Epithelial cell of esophagus (primary cell): ENCODE data around the gene STPG2.

Experiments
- DNase-seq: peaks from one replicate; pipeline ENCODE4 v3.0.0; 2010; ENCODE audit warnings: low read depth
- H3K4me3 ChIP-seq: 2 replicates; pipeline ENCODE4 v1.5.1; 2011; ENCODE audit warnings: mild to moderate bottlenecking, low read length, control low read depth
- CTCF ChIP-seq: IDR thresholded peaks from 2 replicates; pipeline ENCODE4 v1.5.1; 2011; ENCODE audit warnings: low read depth, mild to moderate bottlenecking, low read length, control low read depth, inconsistent platforms; ENCODE audit not compliant: insufficient read depth; ENCODE audit errors: missing control alignments

STPG2 gene

GRCh38 chr4:97900229-97900628, 243.0 kb downstream of the STPG2 start:
- no peak for TF ChIP-seq CTCF
- H3K4me3 ChIP-seq = no peak overlapping the region
- no peak for DNase-seq

- H3K4me3 ChIP-seq = no peak overlapping the region
- no peak for TF ChIP-seq CTCF
- no peak for DNase-seq
Measured at GRCh38 chr4:97892592-97893266, 250.5 kb downstream of the STPG2 start.

- no peak for DNase-seq
- no peak for TF ChIP-seq CTCF
- no peak overlapping the region for H3K4me3 ChIP-seq
Measured at GRCh38 chr4:97879942-97880341, 263.3 kb downstream of the STPG2 start.

- TF ChIP-seq CTCF = no peak
- no peak overlapping the region for H3K4me3 ChIP-seq
- DNase-seq = no peak
Measured at GRCh38 chr4:97868097-97868496, 275.2 kb downstream of the STPG2 start.

GRCh38 chr4:97867557-97868091, 275.7 kb downstream of the STPG2 start:
- TF ChIP-seq CTCF = no peak
- no peak for DNase-seq
- H3K4me3 ChIP-seq = no peak overlapping the region

GRCh38 chr4:97866821-97867556, 276.3 kb downstream of the STPG2 start:
- H3K4me3 ChIP-seq = no peak overlapping the region
- DNase-seq = no peak
- no peak for TF ChIP-seq CTCF
